Activated T-helper 1 cell treated with anti-CD3 and anti-CD28 coated beads, Interleukin-12 subunit alpha, Interleukin-12 subunit beta, Interleukin-2, Interleukin-4 antibody, amounts not matched to agents 30 ng/mL and 10 ng/mL and 1 ng/mL, durations not matched to agents 14 hours and 24 hours and 36 hours (primary cell): ENCODE measurements around the gene LTB4R2. TPM values are rescaled to one million over a fixed set of nuclear protein-coding genes. Genes with fewer than 3 reads are reported as not detected.
A peak's percentile ranks its signal among the peaks of the same experiment; 100 is the strongest.

ENCODE experiments used
- DNase-seq: peaks from one replicate; pipeline ENCODE4 v3.0.0; 2021; ENCODE audit warnings: low spot score
- H3K27ac Mint-ChIP-seq: one replicate; pipeline ENCODE4 v1.8.0; 2021; ENCODE audit warnings: mild to moderate bottlenecking, mixed read lengths
- H3K27me3 Mint-ChIP-seq: one replicate; pipeline ENCODE4 v1.8.0; 2022; ENCODE audit warnings: mild to moderate bottlenecking, moderate library complexity, mixed read lengths; ENCODE audit not compliant: insufficient read depth
- H3K36me3 Mint-ChIP-seq: one replicate; pipeline ENCODE4 v1.8.0; 2021; ENCODE audit warnings: low read depth, mixed read lengths
- H3K4me1 Mint-ChIP-seq: one replicate; pipeline ENCODE4 v1.8.0; 2021; ENCODE audit warnings: low read depth, mixed read lengths
- H3K4me3 Mint-ChIP-seq: one replicate; pipeline ENCODE4 v1.8.0; 2021; ENCODE audit warnings: mild to moderate bottlenecking, moderate library complexity, mixed read lengths
- H3K9me3 Mint-ChIP-seq: one replicate; pipeline ENCODE4 v1.8.0; 2021; ENCODE audit warnings: mixed read lengths
- intact Hi-C: fragments of 100-400 bp; cut with micrococcal nuclease; formaldehyde crosslinking; loops from one replicate; pipeline ENCODE4 v1.15.1; 2024
- total RNA-seq: library from RNA; stranded (reverse); gene quantifications from 2 replicates; pipeline ENCODE4 v1.2.3, GENCODE V29; 2022

Gene LTB4R2
- total RNA-seq, 1 donor from 2014 or later = 8.9 TPM

DNA sequence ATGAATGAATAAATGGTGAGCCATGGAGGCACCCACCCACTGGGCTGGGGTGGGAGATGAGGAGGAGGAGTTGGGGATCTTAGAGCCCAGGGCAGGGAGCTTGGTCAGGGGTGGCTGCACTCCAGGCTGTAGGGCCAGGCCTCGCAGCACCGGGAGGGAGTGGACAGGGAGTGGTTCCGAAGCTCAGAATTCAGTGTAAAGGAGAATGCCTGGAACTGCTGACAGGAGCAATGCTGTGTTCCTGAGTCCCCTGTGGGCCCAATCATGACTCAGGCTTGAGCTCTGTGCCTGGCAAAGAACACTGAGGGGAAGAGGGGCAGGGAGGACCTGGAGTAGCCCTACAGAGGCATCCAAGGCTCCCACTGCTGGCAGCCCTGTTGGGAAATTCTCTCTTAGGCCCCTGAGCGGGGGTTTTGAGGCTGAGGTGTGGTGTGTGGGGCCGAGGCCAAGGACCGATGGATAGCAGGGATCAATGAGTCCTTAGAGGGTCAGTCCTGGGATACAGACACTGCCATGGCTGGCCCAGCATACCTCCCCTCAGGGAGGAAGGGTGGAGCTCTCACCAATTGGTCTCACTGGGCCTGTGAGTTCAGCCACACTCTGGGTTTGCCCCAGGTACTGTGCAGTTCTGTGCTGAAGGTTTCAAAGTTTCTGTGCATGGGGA is 29.0 kb upstream of the LTB4R2 start:
- intact Hi-C loops = no loop called here
- H3K4me3 Mint-ChIP-seq = no peak overlapping the region
- peaks cover 30% of the 10 kb centered on the region for H3K4me1 Mint-ChIP-seq
- peaks cover 6% of the 10 kb centered on the region for H3K36me3 Mint-ChIP-seq
- DNase-seq = no peak
- H3K27me3 Mint-ChIP-seq = peaks cover 7% of the 10 kb centered on the region
- H3K9me3 Mint-ChIP-seq = no peaks in the 10 kb centered on the region
- no peak overlapping the region for H3K27ac Mint-ChIP-seq

DNA sequence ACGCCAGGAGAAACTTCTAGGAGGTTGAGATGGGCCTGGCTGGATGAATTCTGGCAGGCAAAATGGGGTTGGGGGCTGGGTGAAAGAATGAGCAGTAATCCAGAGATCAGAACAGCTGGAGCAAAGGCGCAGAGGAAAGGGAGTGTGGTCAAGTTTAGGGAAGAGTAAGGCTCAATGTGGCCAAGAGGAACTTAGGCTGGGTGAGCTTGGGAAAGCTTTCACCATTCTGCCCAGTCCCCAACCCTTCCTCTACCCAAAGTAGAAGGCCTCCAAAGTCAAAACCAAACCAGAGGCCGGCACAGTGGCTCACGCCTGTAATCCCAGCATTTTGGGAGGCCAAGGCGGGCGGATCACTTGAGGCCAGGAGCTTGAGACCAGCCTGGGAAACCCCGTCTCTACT is 28.3 kb upstream of the LTB4R2 start:
- peaks cover 30% of the 10 kb centered on the region for H3K4me1 Mint-ChIP-seq
- H3K27ac Mint-ChIP-seq = no peak overlapping the region
- DNase-seq = no peak
- no peaks in the 10 kb centered on the region for H3K9me3 Mint-ChIP-seq
- H3K27me3 Mint-ChIP-seq = peaks cover 10% of the 10 kb centered on the region
- H3K4me3 Mint-ChIP-seq = no peak overlapping the region
- intact Hi-C loops = no loop called here
- peaks cover 6% of the 10 kb centered on the region for H3K36me3 Mint-ChIP-seq

DNA sequence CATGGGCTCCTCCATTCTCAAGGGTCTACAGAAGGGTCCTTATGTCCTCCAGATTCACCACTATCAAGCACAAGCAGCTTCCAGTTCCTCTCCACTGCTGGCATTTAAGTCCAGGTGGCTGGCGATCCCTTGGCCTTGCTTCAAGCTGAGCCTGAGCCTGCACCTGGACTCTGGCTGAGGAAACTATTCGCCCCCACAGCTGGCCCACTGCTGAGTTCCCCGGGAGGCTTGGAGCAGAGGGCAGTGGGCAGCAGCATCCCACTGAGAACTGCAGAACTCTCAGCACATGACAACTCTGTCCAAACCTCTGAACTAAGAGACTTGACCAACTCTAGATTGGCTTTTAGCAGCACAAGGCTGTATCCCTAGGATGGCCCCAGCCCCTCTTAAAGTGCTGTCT is 27.2 kb upstream of the LTB4R2 start:
- Mint-ChIP-seq H3K9me3 (no peaks in the 10 kb centered on the region), H3K4me3 (no peak overlapping the region), H3K27ac (no peak overlapping the region), H3K27me3 (peaks cover 14% of the 10 kb centered on the region), H3K4me1 (peaks cover 32% of the 10 kb centered on the region), H3K36me3 (peaks cover 6% of the 10 kb centered on the region)
- DNase-seq = no peak
- intact Hi-C loops = no loop called here

DNA sequence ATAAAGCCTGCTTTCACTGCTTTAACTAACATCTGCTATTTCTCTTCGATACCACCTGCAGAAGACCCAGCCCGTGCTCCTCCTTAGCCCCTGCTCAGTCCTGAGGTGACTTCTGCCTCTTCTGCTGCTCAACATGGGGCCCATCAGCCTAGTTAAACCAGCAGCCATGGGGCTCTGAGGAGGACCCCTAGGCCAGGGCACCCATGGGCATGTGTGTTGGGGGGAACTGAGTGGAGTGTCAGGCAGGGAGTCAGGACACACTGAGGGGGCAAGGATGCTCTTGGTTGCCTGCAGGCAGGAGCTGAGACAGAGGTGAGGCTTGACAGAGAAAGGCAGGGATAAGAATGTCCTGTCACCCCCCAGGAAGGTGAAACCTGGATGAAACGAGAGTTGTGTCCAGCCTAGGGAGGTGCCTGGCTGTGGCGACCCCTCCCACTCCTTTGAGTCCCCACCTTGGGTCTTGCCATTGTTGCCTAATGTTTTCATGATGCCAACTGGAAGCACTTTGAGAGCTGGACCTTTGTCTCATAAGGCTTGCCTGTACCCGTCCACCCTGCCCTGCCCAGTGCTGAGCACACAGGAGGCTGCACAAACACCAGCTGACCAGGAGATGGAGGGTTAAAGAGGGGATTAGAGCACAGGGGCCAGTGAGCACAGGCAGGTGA is 26.0 kb upstream of the LTB4R2 start:
- Mint-ChIP-seq H3K4me1 (peaks cover 24% of the 10 kb centered on the region), H3K27ac (no peak overlapping the region), H3K36me3 (no peaks in the 10 kb centered on the region), H3K9me3 (no peaks in the 10 kb centered on the region), H3K27me3 (peaks cover 14% of the 10 kb centered on the region), H3K4me3 (no peak overlapping the region)
- DNase-seq = no peak
- intact Hi-C loops = no loop called here

DNA sequence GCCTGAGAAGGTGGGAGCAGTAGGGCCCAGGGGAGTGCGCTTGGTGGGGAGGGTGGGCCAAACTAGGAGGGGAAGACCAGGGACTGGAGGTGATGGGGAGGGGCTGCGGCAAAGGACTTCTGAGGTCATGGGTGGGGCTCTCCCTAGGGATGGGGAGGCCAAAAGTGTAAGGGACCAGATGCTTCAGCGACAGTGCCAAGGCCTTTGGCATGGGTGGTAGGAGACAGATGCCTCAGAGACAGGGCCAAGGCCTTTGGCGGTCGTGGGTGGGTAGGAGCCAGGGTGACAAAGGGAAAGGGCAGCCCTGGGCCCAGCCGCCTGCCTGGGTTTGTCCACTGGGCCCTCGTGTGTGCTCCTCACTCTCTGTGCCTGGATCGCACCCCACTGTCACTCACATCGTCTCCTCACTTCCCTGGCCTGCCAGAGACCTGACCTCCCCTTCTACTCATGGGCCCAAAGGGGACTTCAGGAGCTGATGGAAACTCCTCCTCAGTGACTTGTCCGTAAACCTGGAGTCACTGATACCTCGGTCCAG is 25.4 kb upstream of the LTB4R2 start:
- H3K9me3 Mint-ChIP-seq = no peaks in the 10 kb centered on the region
- DNase-seq = no peak
- H3K4me3 Mint-ChIP-seq = no peak overlapping the region
- H3K27ac Mint-ChIP-seq = no peak overlapping the region
- peaks cover 21% of the 10 kb centered on the region for H3K4me1 Mint-ChIP-seq
- peaks cover 14% of the 10 kb centered on the region for H3K27me3 Mint-ChIP-seq
- H3K36me3 Mint-ChIP-seq = no peaks in the 10 kb centered on the region
- intact Hi-C loops = no loop called here

DNA sequence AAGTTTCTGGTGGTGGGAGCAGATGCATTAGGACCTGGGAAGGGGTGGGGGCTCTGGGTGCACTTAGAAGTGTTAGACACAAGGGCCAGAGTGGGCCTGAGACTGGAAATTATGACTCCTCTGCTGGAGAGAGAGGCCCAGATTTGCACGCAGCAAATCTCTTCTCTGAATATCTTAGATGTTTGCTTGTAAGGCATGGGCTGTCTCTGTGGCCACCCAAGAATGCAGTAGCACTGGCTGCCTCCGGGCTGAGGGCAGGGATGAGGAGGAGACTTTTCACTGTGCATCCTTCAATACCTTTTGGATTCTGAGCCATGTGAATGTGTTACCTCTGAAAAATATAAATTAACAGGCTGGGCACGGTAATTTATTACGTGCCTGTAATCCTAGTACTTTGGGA is 24.6 kb upstream of the LTB4R2 start:
- no peak overlapping the region for H3K4me3 Mint-ChIP-seq

DNA sequence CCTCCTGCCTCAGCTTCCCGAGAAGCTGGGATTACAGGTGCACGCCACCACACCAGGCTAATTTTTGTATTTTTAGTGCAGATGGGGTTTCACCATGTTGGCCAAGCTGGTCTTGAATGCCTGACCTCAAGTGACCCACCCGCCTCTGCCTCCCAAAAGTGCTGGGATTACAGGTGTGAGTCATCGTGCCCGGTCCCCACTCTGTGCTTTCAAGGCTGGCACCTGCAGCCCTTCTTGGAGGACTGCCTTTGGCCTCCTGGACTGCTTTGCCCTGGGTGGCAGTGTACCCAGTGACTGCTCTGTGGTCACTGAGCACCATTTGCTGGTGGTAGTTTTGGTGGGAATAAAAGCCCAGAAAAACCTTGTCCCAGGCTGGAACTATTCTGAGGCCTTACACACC is 22.9 kb upstream of the LTB4R2 start:
- no peak overlapping the region for H3K4me3 Mint-ChIP-seq
- intact Hi-C loops = no loop called here

More for the DNA sequence above, 24.6 kb upstream of the LTB4R2 start:
- no peaks in the 10 kb centered on the region for H3K9me3 Mint-ChIP-seq
- H3K27ac Mint-ChIP-seq = no peak overlapping the region
- peaks cover 21% of the 10 kb centered on the region for H3K4me1 Mint-ChIP-seq
- peaks cover 14% of the 10 kb centered on the region for H3K27me3 Mint-ChIP-seq
- peaks cover 2% of the 10 kb centered on the region for H3K36me3 Mint-ChIP-seq
- no peak for DNase-seq
- intact Hi-C loops = no loop called here

DNA sequence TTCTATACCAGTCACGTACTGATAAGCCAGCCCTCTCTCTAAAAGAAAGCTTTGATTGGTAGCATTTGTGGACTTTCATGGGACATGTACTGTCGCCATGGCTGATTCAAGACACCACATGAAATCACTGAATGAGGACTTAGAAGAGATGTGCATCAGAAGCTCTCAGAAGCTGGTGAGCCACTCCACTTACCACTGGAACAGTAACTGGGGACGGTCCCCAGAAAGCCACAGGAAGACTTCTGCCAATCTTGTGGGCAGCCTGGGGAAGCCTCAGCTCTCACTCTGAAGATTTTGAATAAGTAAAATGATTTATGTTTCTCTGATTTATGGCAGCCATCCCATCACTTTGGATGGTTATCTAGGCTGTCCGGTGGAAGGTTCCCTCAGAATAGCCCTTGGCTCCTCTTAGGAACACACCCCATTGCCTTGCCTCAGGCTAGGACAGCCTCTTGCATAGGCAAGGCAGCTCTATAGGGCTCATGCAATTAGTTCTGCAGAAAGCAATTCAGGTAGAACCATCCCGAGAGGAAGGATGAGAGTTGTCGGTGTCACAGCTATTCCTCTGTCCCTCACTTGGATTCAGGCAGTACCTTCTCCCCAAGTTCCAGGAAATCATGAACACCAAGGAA is 20.2 kb upstream of the LTB4R2 start:
- peaks cover 25% of the 10 kb centered on the region for H3K4me1 Mint-ChIP-seq
- DNase-seq = peak; percentile 44
- no peak overlapping the region for H3K4me3 Mint-ChIP-seq
- H3K27ac Mint-ChIP-seq = no peak overlapping the region
- H3K9me3 Mint-ChIP-seq = no peaks in the 10 kb centered on the region
- intact Hi-C loops = loop anchor here (1.0 to 2.0 kb wide), 4 partner anchors 8 to 47 kb away; partner anchors contain the start of gene TINF2
- H3K27me3 Mint-ChIP-seq = peaks cover 14% of the 10 kb centered on the region
- H3K36me3 Mint-ChIP-seq = peaks cover 26% of the 10 kb centered on the region

More for the DNA sequence above, 22.9 kb upstream of the LTB4R2 start:
- no peak overlapping the region for H3K27ac Mint-ChIP-seq
- peaks cover 25% of the 10 kb centered on the region for H3K4me1 Mint-ChIP-seq
- H3K9me3 Mint-ChIP-seq = no peaks in the 10 kb centered on the region
- peaks cover 13% of the 10 kb centered on the region for H3K36me3 Mint-ChIP-seq
- peaks cover 16% of the 10 kb centered on the region for H3K27me3 Mint-ChIP-seq
- no peak for DNase-seq

DNA sequence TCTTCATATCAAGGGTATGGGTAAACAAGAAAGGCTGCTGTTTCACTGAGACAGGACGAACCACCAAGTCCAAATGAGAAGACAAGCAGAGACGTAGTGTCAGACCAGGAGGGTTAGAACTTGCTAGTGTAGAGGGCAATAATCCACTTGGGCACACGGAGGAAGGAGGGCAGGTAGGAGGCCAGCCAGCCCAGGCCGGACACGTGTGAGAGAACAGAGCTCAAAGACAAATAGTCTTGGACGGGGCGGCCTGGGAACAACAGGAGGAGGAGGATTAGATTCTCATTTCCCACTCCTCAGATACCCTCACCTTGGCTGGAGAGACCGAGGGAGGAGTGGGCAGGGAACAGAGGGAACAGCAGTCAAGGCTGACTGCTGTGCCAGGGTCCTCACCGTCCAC is 19.2 kb upstream of the LTB4R2 start:
- Mint-ChIP-seq H3K4me3 (no peak overlapping the region), H3K36me3 (peaks cover 32% of the 10 kb centered on the region), H3K27ac (no peak overlapping the region), H3K27me3 (peaks cover 13% of the 10 kb centered on the region), H3K9me3 (no peaks in the 10 kb centered on the region), H3K4me1 (peaks cover 26% of the 10 kb centered on the region)
- intact Hi-C loops = no loop called here
- DNase-seq = no peak

DNA sequence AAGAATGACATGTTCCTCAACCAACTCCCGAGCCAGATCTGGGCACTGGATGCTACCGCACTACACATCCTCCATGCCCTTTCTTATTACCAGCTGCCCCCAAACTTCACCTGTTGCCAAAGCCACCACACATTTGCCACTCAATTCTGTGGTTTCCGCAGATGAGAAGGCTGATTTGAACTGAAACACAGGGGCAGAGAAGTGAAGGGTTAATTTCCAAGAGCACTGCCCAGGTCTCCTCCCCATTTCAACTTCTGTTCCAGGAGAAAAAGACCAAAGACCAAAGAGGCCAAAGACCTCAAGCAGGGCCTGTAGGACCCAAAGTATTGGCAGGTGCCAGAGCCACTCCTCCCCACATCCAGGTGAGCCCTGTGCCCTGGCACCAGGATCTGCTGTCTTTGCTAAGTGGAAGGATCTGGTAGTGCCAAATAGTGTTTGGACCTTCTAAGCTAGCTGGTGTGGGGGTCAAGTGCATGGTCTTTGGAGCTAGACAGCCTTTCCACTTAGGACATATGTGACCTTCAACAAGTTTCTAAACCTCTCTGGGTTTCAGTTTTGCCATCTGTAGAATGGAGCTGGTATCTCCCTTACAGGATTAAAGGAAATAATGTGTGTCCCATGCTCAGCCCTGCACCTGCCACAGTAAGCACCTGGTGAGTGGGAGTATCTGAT is 18.4 kb upstream of the LTB4R2 start:
- peaks cover 10% of the 10 kb centered on the region for H3K27me3 Mint-ChIP-seq
- H3K4me1 Mint-ChIP-seq = peaks cover 34% of the 10 kb centered on the region
- H3K36me3 Mint-ChIP-seq = peaks cover 39% of the 10 kb centered on the region
- no peak for DNase-seq
- H3K9me3 Mint-ChIP-seq = no peaks in the 10 kb centered on the region
- H3K27ac Mint-ChIP-seq = no peak overlapping the region
- H3K4me3 Mint-ChIP-seq = no peak overlapping the region
- intact Hi-C loops = no loop called here

DNA sequence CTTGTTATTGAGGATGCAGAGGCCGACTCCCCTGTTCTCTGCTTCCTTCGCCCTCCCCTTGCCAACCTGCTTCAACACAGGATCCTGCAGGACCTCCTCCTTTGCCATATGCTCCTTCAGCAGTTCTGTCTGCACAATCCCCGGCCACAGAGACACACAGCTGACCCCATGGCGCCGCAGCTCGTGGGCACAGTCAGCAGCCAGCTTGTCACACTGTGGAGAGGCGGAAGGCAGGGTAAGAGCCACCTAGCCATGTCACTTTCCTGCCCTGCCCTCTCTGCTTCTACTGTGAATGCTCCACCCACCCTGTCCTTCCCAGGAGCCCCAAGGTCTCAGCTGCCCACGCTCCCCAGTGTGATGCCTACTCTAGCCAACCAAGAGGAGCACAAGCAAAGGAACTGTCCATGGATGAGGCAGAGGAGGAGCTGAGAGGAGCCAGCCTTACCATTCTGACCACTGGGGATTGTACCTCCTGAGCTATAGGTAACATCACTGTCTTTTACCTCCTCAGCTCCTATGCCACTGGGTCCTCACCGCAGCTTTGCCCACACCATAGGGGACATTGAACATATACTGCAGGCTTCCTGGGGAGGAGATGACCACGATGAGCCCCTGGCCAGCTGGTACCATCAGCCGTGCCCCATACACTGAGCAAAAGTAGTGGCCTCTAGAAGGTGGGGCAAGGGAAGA is 17.7 kb upstream of the LTB4R2 start:
- H3K4me1 Mint-ChIP-seq = peaks cover 41% of the 10 kb centered on the region
- intact Hi-C loops = no loop called here

DNA sequence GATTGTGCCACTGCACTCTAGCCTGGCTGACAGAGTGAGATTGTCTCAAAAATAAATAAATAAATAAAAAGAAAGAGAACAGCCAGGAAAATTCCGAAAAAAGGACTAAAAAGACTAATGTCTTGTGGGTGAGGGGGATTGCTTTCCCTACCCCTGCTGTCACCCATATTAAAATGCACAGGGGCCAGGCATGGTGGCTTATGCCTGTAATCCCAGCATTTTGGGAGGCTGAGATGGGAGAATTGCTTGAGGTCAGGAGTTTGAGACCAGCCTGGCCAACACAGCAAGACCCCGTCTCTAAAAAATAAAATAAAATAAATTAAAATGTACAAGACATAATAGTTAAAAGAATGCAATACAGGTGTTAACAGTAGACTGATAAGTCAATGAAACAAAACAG is 16.4 kb upstream of the LTB4R2 start:
- no peaks in the 10 kb centered on the region for H3K9me3 Mint-ChIP-seq
- peaks cover 40% of the 10 kb centered on the region for H3K4me1 Mint-ChIP-seq
- H3K27me3 Mint-ChIP-seq = peaks cover 5% of the 10 kb centered on the region
- DNase-seq = no peak
- no peak overlapping the region for H3K4me3 Mint-ChIP-seq
- peaks cover 41% of the 10 kb centered on the region for H3K36me3 Mint-ChIP-seq
- no peak overlapping the region for H3K27ac Mint-ChIP-seq
- intact Hi-C loops = no loop called here

More for the DNA sequence above, 17.7 kb upstream of the LTB4R2 start:
- peaks cover 41% of the 10 kb centered on the region for H3K36me3 Mint-ChIP-seq
- no peak overlapping the region for H3K4me3 Mint-ChIP-seq
- H3K27me3 Mint-ChIP-seq = peaks cover 8% of the 10 kb centered on the region
- H3K9me3 Mint-ChIP-seq = no peaks in the 10 kb centered on the region
- no peak overlapping the region for H3K27ac Mint-ChIP-seq
- no peak for DNase-seq
